Tibial artery (tissue), 4 donors: Measurements from ENCODE around the gene ZNF512B.

ENCODE experiments used
- DNase-seq, 2 donors: peaks; one replicate each; pipeline ENCODE4 v3.0.0-alpha.2; 2019
- H3K27ac ChIP-seq, 2 donors: fragments of 200-600 bp; sonication (generic) in 1 of 2; 1 replicate in 1 of 2; 2 replicates in 1 of 2; pipeline ENCODE4 v1.5.1; 2018 to 2019; ENCODE audit warnings: mild to moderate bottlenecking in 1 of 2
- H3K27me3 ChIP-seq, 2 donors: fragments of 200-600 bp; sonication (generic) in 1 of 2; one replicate each; pipeline versions ENCODE4 v1.5.1 to v1.6.0; 2016 to 2019
- H3K36me3 ChIP-seq, 3 donors: fragments of 200-600 bp; sonication (generic) in 2 of 3; one replicate each; pipeline ENCODE4 v1.5.1; 2016 to 2019; ENCODE audit warnings: mild to moderate bottlenecking in 2 of 3
- H3K4me1 ChIP-seq, 4 donors: fragments of 200-600 bp; sonication (generic) in 2 of 4; 1 replicate in 3 of 4; 2 replicates in 1 of 4; pipeline ENCODE4 v1.5.1; 2016 to 2019
- H3K4me3 ChIP-seq, 2 donors: fragments of 200-600 bp; sonication (generic) in 1 of 2; 1 replicate in 1 of 2; 2 replicates in 1 of 2; pipeline ENCODE4 v1.5.1; 2018 to 2019; ENCODE audit warnings: mild to moderate bottlenecking in 2 of 2
- H3K9me3 ChIP-seq, 3 donors: fragments of 200-600 bp; sonication (generic) in 1 of 3; one replicate each; pipeline ENCODE4 v1.5.1; 2016 to 2019
- CTCF ChIP-seq, 2 experiments: fragments of 200-600 bp in 1 of 2; fragments of 450-650 bp in 1 of 2; IDR thresholded peaks; one replicate each; pipeline ENCODE4 v1.5.1; 2017 to 2019; ENCODE audit warnings: antibody characterized with exemption in 2 of 2, mild to moderate bottlenecking in 1 of 2, moderate library complexity in 1 of 2
- intact Hi-C: fragments of 100-400 bp; cut with DNase I; formaldehyde crosslinking; loops from one replicate; pipeline ENCODE4 v1.15.0; 2023; ENCODE audit warnings: low total_unique reads

ZNF512B gene

GRCh38 chr20:64009811-64010387 lies 40.2 kb upstream of the ZNF512B start:
- Histone ChIP-seq H3K36me3 (peaks cover 46 to 91% (median 85%) of the 10 kb centered on the region in 3 donors), H3K27me3 (no peaks in the 10 kb centered on the region), H3K4me3 (no peak overlapping the region), H3K9me3 (no peaks in the 10 kb centered on the region), H3K27ac (no peak overlapping the region), H3K4me1 (no peaks in the 10 kb centered on the region)
- TF ChIP-seq CTCF (IDR thresholded peaks at IDR 0.05) = no peak
- DNase-seq = no peak
- intact Hi-C loops = no loop called here

DNA sequence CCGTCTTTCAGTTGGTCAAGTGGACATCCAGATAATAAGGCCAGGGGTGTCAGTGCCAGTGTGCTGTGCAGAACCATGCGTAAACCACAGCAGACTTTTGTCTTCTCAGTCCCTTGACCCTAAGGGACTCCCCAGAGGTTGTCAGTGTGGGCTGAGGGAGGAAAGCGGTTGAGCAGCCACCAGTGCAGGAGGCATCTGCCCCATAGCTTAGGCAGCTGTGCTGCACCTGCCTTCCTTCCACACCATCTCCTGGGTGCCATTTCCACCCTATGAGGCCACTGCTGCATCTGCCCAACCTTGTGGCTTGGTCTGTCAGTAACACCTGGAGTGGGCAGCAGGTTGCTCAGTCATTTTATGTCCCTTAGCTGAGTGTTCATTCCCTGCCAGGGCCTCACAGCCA lies 37.2 kb upstream of the ZNF512B start:
- Histone ChIP-seq H3K36me3 (peaks cover 58 to 98% (median 96%) of the 10 kb centered on the region in 3 donors), H3K4me3 (no peak overlapping the region), H3K27ac (no peak overlapping the region)

DNA sequence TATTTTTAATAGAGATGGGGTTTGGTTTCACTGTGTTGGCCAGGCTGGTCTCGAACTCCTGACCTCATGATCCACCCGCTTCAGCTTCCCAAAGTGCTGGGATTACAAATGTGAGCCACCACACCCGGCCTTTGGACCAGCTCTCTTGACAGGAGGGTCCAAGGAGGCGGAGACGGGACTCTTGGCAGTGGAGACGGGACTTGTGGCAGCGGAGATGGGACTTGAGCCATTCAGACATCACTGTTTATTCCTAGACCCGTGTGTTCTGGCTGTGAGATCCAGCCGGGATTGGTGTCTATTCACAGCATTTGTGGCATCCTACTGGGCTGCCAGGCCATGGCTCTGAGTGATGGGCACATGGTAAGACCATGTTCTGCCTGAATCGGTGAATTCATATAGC lies 36.8 kb upstream of the ZNF512B start:
- intact Hi-C loops = no loop called here
- H3K27me3 ChIP-seq = no peaks in the 10 kb centered on the region
- no peaks in the 10 kb centered on the region for H3K9me3 ChIP-seq
- peaks cover 59 to 100% (median 96%) of the 10 kb centered on the region in 3 donors for H3K36me3 ChIP-seq
- H3K27ac ChIP-seq = no peak overlapping the region
- DNase-seq = no peak
- H3K4me3 ChIP-seq = no peak overlapping the region
- no peaks in the 10 kb centered on the region for H3K4me1 ChIP-seq
- no peak for TF ChIP-seq CTCF (IDR thresholded peaks at IDR 0.05)

More for the DNA sequence above, 37.2 kb upstream of the ZNF512B start:
- Histone ChIP-seq H3K4me1 (no peaks in the 10 kb centered on the region), H3K9me3 (no peaks in the 10 kb centered on the region), H3K27me3 (no peaks in the 10 kb centered on the region)
- DNase-seq = no peak
- no peak for TF ChIP-seq CTCF (IDR thresholded peaks at IDR 0.05)
- intact Hi-C loops = no loop called here

DNA sequence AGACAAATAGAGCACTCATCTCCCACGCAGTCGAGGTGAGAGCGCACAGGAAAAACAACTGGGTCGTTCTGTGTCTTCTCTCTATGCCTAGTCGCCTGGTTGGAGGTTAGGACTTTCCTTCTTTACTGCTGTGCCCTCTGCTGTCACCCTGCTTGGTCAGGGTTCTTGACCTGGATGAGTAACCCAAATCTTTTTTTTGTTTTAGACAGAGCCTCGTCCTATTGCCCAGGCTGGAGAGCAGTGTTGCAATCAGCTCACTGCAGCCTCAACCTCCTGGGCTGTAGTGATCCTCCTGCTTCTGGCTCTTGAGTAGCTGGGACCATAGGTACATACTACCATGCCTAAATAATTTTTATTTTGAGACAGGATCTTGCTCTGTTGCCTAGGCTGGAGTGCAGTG lies 35.7 kb upstream of the ZNF512B start:
- H3K9me3 ChIP-seq = no peaks in the 10 kb centered on the region
- no peak for TF ChIP-seq CTCF (IDR thresholded peaks at IDR 0.05)
- no peaks in the 10 kb centered on the region for H3K4me1 ChIP-seq
- intact Hi-C loops = no loop called here
- H3K27me3 ChIP-seq = no peaks in the 10 kb centered on the region
- H3K36me3 ChIP-seq = peaks cover 59 to 100% (median 96%) of the 10 kb centered on the region in 3 donors
- no peak overlapping the region for H3K27ac ChIP-seq
- H3K4me3 ChIP-seq = no peak overlapping the region
- DNase-seq = no peak

DNA sequence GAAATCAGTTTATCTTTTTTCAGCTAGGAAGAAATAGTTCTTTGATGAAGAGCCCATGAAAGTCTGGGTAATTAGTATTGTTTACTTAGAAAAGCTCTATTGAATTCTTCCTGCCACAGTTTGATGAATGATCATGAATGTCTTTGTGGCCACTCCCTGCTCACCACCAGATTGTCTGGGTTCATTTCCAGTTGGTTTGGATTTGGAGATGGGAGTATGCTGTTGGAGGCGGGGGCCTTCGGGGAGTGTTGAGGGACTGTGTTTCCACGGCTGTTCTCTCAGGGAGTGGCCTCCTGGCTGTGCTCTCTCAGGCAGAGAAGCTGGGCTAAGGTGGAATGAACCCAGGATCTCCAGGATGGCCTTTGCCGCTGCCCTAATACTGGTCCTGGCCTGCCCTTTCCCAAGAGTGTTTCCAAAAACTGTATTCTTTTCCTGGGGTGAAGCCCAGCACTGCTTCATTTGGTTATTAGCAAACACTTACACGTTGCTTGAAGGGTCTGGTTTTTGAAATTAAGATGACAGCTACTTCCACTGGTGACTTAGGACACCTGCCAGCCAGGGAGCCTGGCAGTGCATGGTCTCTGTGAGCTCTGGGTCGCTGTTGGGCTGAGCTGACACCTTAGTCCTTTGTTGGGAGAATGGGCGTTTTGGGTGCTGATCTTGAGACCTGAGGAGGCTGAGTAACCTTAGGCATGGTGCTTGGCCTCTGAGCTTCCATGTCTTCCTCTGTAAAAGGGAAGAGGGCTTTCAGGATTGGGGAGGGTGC lies 34.4 kb upstream of the ZNF512B start:
- no peak for DNase-seq
- no peak for TF ChIP-seq CTCF (IDR thresholded peaks at IDR 0.05)
- Histone ChIP-seq H3K4me3 (no peak overlapping the region), H3K36me3 (peaks cover 63 to 100% (median 96%) of the 10 kb centered on the region in 3 donors), H3K27ac (no peak overlapping the region), H3K27me3 (no peaks in the 10 kb centered on the region), H3K9me3 (no peaks in the 10 kb centered on the region), H3K4me1 (no peaks in the 10 kb centered on the region)
- intact Hi-C loops = no loop called here
